ENCODE data around the gene MAP3K2.

The MAP3K2 gene

DNA sequence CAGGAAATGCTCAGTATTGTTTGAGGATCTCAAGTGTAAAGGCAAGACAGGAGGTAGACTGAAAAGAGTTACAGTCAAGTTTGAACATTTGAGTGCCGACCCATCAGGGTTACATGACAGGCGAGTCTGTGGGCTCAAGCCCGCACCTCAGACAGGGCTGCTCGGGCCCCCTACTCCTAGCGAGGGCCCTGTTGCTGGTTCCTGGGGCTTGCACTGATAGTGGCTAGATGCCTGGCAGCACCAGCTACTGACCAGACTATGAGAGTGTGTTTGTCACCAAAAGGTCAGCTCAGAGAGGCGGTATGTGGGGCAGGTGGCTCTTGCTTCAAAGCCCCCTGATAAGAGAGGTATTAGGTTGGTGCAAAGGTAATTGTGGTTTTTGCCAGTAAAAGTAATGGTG lies 132.1 kb downstream of the MAP3K2 start:
- H3K27ac ChIP-seq, result no peak overlapping the region
- TF ChIP-seq, protein P1, sequence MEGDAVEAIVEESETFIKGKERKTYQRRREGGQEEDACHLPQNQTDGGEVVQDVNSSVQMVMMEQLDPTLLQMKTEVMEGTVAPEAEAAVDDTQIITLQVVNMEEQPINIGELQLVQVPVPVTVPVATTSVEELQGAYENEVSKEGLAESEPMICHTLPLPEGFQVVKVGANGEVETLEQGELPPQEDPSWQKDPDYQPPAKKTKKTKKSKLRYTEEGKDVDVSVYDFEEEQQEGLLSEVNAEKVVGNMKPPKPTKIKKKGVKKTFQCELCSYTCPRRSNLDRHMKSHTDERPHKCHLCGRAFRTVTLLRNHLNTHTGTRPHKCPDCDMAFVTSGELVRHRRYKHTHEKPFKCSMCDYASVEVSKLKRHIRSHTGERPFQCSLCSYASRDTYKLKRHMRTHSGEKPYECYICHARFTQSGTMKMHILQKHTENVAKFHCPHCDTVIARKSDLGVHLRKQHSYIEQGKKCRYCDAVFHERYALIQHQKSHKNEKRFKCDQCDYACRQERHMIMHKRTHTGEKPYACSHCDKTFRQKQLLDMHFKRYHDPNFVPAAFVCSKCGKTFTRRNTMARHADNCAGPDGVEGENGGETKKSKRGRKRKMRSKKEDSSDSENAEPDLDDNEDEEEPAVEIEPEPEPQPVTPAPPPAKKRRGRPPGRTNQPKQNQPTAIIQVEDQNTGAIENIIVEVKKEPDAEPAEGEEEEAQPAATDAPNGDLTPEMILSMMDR (IDR thresholded peaks at IDR 0.05), result no peak
- no peak for TF ChIP-seq ZFX (IDR thresholded peaks at IDR 0.05; ENCODE audit: borderline replicate concordance)

DNA sequence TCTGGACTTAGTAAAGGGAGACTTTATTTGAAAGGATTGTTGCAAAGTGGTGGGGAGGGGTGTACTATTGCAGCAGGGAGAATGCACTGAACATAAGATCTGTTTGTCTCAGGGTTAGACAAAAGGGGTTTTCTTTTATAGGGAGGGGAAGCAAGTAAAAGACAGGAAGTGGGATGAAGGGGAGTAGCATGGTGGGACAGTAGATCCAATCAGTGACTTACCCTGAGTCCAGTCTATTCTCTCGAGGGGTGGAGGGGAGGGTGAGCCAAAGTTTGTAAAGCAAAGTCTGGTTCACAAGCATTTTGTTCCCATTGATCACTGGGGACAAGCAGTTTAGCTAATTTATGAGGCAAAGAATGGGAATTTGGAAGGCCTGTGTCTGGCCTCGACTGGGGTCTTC lies 132.6 kb downstream of the MAP3K2 start:
- no peak for TF ChIP-seq ZFX (IDR thresholded peaks at IDR 0.05; ENCODE audit: borderline replicate concordance)
- TF ChIP-seq, protein P1 (IDR thresholded peaks at IDR 0.05), result no peak

DNA sequence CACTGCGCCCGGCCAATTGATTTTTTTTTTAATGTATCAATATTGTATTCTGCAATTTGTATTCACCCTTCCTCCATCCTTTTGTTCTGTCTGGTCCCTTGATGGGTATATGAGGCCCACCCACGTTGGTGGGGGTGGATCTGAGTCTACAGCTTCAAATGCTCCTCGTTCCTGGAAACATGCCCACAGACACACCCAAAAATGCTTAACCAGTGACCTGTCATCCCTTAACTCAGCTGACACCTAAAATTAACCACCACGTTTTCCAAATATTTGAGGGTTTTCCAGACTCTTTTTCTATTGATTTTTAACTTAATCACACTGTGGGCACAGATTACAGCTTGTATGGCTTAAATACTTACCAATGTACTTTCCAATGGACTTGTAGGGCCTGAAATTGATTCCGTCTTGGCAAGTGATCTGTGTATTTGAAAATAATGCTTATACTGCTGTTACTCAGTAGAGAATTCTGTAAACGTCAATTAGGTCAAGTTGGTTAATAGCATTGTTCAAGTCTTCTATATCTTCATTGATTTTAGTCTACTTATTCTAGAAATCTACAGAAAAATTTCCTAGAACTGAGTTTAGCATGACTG lies 133.3 kb downstream of the MAP3K2 start:
- no peak overlapping the region for H3K27ac ChIP-seq
- TF ChIP-seq, protein P1 (IDR thresholded peaks at IDR 0.05), result no peak
- no peak for TF ChIP-seq ZFX (IDR thresholded peaks at IDR 0.05; ENCODE audit: borderline replicate concordance)

More for the DNA sequence above, 132.6 kb downstream of the MAP3K2 start:
- H3K27ac ChIP-seq, result no peak overlapping the region

Data from 22Rv1 (cell line).